GM18508 (cell line): Measurements from ENCODE around the gene KIF19.

ENCODE experiments used
- ATAC-seq: cut with Tn5 transposase; IDR thresholded peaks from one replicate; pipeline ENCODE4 v1.9.1; 2021; ENCODE audit warnings: moderate number of reproducible peaks; ENCODE audit not compliant: insufficient read depth, unreplicated experiment

Gene KIF19

GRCh38 chr17:74339537-74340195 lies 13.6 kb downstream of the KIF19 start:
- no peak for ATAC-seq

GRCh38 chr17:74340470-74341023 lies 14.5 kb downstream of the KIF19 start:
- ATAC-seq, result no peak

- no peak for ATAC-seq
Observed at GRCh38 chr17:74342224-74342623, 16.2 kb downstream of the KIF19 start.

GRCh38 chr17:74343121-74343520 lies 17.1 kb downstream of the KIF19 start:
- ATAC-seq, result no peak

GRCh38 chr17:74343526-74344284 lies 17.7 kb downstream of the KIF19 start:
- ATAC-seq, result no peak

- ATAC-seq, result no peak
Observed at GRCh38 chr17:74344658-74345057, 18.6 kb downstream of the KIF19 start.

- no peak for ATAC-seq
Observed at GRCh38 chr17:74345433-74346241, 19.6 kb downstream of the KIF19 start.

GRCh38 chr17:74347646-74348045 lies 21.6 kb downstream of the KIF19 start:
- ATAC-seq, result no peak

- no peak for ATAC-seq
Observed at GRCh38 chr17:74349120-74349519, 23.1 kb downstream of the KIF19 start.

- ATAC-seq, result no peak
Observed at GRCh38 chr17:74350486-74350885, 24.5 kb downstream of the KIF19 start.

GRCh38 chr17:74351552-74352210 lies 25.7 kb downstream of the KIF19 start:
- no peak for ATAC-seq

GRCh38 chr17:74353446-74354060 lies 27.5 kb downstream of the KIF19 start:
- no peak for ATAC-seq

GRCh38 chr17:74354123-74354522 lies 28.1 kb downstream of the KIF19 start:
- ATAC-seq, result no peak

- ATAC-seq, result no peak
Observed at GRCh38 chr17:74354561-74354960, 28.5 kb downstream of the KIF19 start.

- ATAC-seq, result no peak
Observed at GRCh38 chr17:74355065-74355464, 29.0 kb downstream of the KIF19 start.

GRCh38 chr17:74356646-74357465 lies 30.8 kb downstream of the KIF19 start:
- no peak for ATAC-seq

- no peak for ATAC-seq
Observed at GRCh38 chr17:74357466-74357809, 31.4 kb downstream of the KIF19 start.

- no peak for ATAC-seq
Observed at GRCh38 chr17:74358697-74359096, 32.7 kb downstream of the KIF19 start.

- ATAC-seq, result no peak
Observed at GRCh38 chr17:74359916-74360315, 33.9 kb downstream of the KIF19 start.
